ENCODE data around the gene SH3RF3. TPM values are rescaled to one million over a fixed set of nuclear protein-coding genes. Genes with fewer than 3 reads are reported as not detected.

SH3RF3 gene
- total RNA-seq, 2 donors from 2014 or later: 1.5 to 1.8 TPM

DNA sequence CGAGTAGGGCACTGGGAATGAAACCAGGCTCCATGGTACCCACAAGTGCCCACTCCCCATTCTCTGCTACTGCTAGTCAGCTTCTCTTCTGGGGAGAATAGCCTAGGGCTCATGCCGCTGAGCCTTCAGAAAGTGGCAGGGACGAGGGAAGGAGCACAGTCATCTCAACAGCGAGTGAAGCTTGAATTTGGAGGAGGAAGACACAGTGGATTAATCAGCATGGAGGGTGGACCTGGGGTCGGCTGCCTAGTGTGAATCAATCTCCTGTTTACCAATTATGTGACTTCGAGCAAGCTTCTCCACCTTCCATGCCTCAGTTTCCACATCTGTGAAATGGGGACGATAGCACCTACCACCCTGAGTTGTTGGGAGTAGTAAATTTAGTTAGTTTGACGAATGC, 327.8 kb downstream of the SH3RF3 start:
- no peaks in the 10 kb centered on the region for H3K9me3 ChIP-seq (ENCODE audit: control insufficient read depth, low read length)
- no peak overlapping the region for H3K27ac ChIP-seq (ENCODE audit: low read depth, low read length)
- DNase-seq: no peak
- H3K4me1 ChIP-seq (ENCODE audit: control insufficient read depth, insufficient read depth, low read length): no peaks in the 10 kb centered on the region
- no peak overlapping the region for H3K9ac ChIP-seq (ENCODE audit: extremely low read depth, low read length, poor library complexity, severe bottlenecking)
- H3K4me3 ChIP-seq (ENCODE audit: low read length): no peak overlapping the region
- H3K36me3 Mint-ChIP-seq (ENCODE audit: low read depth): no peaks in the 10 kb centered on the region
- TF ChIP-seq, protein P1, sequence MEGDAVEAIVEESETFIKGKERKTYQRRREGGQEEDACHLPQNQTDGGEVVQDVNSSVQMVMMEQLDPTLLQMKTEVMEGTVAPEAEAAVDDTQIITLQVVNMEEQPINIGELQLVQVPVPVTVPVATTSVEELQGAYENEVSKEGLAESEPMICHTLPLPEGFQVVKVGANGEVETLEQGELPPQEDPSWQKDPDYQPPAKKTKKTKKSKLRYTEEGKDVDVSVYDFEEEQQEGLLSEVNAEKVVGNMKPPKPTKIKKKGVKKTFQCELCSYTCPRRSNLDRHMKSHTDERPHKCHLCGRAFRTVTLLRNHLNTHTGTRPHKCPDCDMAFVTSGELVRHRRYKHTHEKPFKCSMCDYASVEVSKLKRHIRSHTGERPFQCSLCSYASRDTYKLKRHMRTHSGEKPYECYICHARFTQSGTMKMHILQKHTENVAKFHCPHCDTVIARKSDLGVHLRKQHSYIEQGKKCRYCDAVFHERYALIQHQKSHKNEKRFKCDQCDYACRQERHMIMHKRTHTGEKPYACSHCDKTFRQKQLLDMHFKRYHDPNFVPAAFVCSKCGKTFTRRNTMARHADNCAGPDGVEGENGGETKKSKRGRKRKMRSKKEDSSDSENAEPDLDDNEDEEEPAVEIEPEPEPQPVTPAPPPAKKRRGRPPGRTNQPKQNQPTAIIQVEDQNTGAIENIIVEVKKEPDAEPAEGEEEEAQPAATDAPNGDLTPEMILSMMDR (conservative IDR thresholded peaks at IDR 0.05): no peak
- H3K27me3 ChIP-seq (ENCODE audit: control insufficient read depth, insufficient read depth, low read length, poor library complexity, severe bottlenecking): no peaks in the 10 kb centered on the region
- H3K36me3 ChIP-seq (ENCODE audit: control insufficient read depth, insufficient read depth, low read length): no peaks in the 10 kb centered on the region
- no peaks in the 10 kb centered on the region for H3K9me3 Mint-ChIP-seq
- no peaks in the 10 kb centered on the region for H3K27me3 Mint-ChIP-seq (ENCODE audit: insufficient read depth)
- 80 to 89% methylated on average over 1 to 8 of the region's 8 CpGs for WGBS, 2 experiments (ENCODE audit: insufficient coverage in 1 of 2, insufficient read length in 1 of 2)
- no peak overlapping the region for H3K4me3 Mint-ChIP-seq
- H3K4me1 Mint-ChIP-seq: no peaks in the 10 kb centered on the region
- no peak overlapping the region for H3K27ac Mint-ChIP-seq

DNA sequence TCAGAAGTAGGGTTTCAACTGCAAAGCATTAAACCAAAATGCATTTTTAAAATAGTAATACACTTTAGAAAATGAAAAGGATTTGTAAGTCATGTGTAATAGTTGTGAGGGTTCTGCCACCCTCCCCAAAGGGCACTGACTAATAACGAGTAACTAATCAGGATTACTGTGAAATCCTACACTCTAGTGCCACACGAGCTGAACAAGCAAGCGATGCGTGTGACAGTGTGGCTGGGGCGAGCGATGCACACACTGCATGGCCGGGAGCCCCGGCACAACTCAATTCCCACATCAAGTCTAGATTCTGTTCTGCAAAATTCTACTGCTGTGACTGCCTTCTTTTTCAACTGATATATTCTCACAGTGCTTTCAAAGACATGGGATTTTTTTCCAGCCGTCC, 328.4 kb downstream of the SH3RF3 start:
- DNase-seq: no peak
- Mint-ChIP-seq H3K4me1 (no peaks in the 10 kb centered on the region), H3K36me3 (ENCODE audit: low read depth) (no peaks in the 10 kb centered on the region), H3K27me3 (ENCODE audit: insufficient read depth) (no peaks in the 10 kb centered on the region), H3K27ac (no peak overlapping the region), H3K9me3 (no peaks in the 10 kb centered on the region), H3K4me3 (no peak overlapping the region)
- no peak overlapping the region for H3K27ac ChIP-seq (ENCODE audit: low read depth, low read length)
- 89 to 92% methylated on average over 8 to 9 of the region's 9 CpGs for WGBS, 2 experiments (ENCODE audit: insufficient coverage in 1 of 2, insufficient read length in 1 of 2)
- TF ChIP-seq, protein P1 (conservative IDR thresholded peaks at IDR 0.05): no peak
- no peaks in the 10 kb centered on the region for H3K9me3 ChIP-seq (ENCODE audit: control insufficient read depth, low read length)
- H3K9ac ChIP-seq (ENCODE audit: extremely low read depth, low read length, poor library complexity, severe bottlenecking): no peak overlapping the region
- H3K27me3 ChIP-seq (ENCODE audit: control insufficient read depth, insufficient read depth, low read length, poor library complexity, severe bottlenecking): no peaks in the 10 kb centered on the region
- no peaks in the 10 kb centered on the region for H3K4me1 ChIP-seq (ENCODE audit: control insufficient read depth, insufficient read depth, low read length)
- H3K4me3 ChIP-seq (ENCODE audit: low read length): no peak overlapping the region
- H3K36me3 ChIP-seq (ENCODE audit: control insufficient read depth, insufficient read depth, low read length): no peaks in the 10 kb centered on the region

GRCh38 chr2:109457794-109458193, 328.8 kb downstream of the SH3RF3 start:
- Histone ChIP-seq H3K9ac (ENCODE audit: extremely low read depth, low read length, poor library complexity, severe bottlenecking) (no peak overlapping the region), H3K4me1 (ENCODE audit: control insufficient read depth, insufficient read depth, low read length) (no peaks in the 10 kb centered on the region), H3K27ac (ENCODE audit: low read depth, low read length) (no peak overlapping the region), H3K4me3 (ENCODE audit: low read length) (no peak overlapping the region), H3K9me3 (ENCODE audit: control insufficient read depth, low read length) (no peaks in the 10 kb centered on the region), H3K36me3 (ENCODE audit: control insufficient read depth, insufficient read depth, low read length) (no peaks in the 10 kb centered on the region), H3K27me3 (ENCODE audit: control insufficient read depth, insufficient read depth, low read length, poor library complexity, severe bottlenecking) (no peaks in the 10 kb centered on the region)
- Mint-ChIP-seq H3K9me3 (no peaks in the 10 kb centered on the region), H3K36me3 (ENCODE audit: low read depth) (no peaks in the 10 kb centered on the region), H3K27me3 (ENCODE audit: insufficient read depth) (no peaks in the 10 kb centered on the region), H3K4me1 (no peaks in the 10 kb centered on the region), H3K4me3 (no peak overlapping the region), H3K27ac (no peak overlapping the region)
- TF ChIP-seq, protein P1 (conservative IDR thresholded peaks at IDR 0.05): peak; percentile 62
- DNase-seq: peak; percentile 48
- WGBS, 2 experiments (ENCODE audit: insufficient coverage in 1 of 2, insufficient read length in 1 of 2): 83 to 84% methylated on average over 1 to 7 of the region's 7 CpGs
